MM.1S (cell line): ENCODE data around the gene AZIN2.

ENCODE experiments used
- CTCF ChIP-seq: fragments of 300-600 bp; sonication (generic); IDR thresholded peaks from 2 replicates; pipeline ENCODE4 v1.5.1; 2016; ENCODE audit warnings: antibody characterized with exemption, low read length, mixed read lengths
- EZH2 ChIP-seq: fragments of 300-600 bp; sonication (generic); optimal IDR thresholded peaks from 2 replicates; pipeline ENCODE3; 2017; ENCODE audit warnings: low read depth, mild to moderate bottlenecking, antibody characterized with exemption, low read length, mixed read lengths

- TF ChIP-seq CTCF (no peak), EZH2 (no peak)
Observed at GRCh38 chr1:33097762-33098161, 16.8 kb downstream of the AZIN2 start.
